T-helper 2 cell treated with Interferon-gamma antibody and Interleukin-4, amounts not matched to agents 5 μg/mL and 100 μg/mL, for 36 hours (primary cell): ENCODE measurements around the gene PPARG.
A peak's percentile ranks its signal among the peaks of the same experiment; 100 is the strongest.
"Not testable (repeated sequence)": the region's sequence is repeated elsewhere in the genome, so short reads cannot be mapped to it uniquely, and the experiment has no call there.

Source experiments
- DNase-seq: peaks from one replicate; pipeline ENCODE4 v3.0.0; 2021; ENCODE audit warnings: low spot score
- H3K27ac Mint-ChIP-seq: one replicate; pipeline ENCODE4 v1.8.0; 2021; ENCODE audit warnings: mild to moderate bottlenecking, mixed read lengths
- H3K27me3 Mint-ChIP-seq: one replicate; pipeline ENCODE4 v1.8.0; 2021; ENCODE audit warnings: low read depth, mixed read lengths
- H3K36me3 Mint-ChIP-seq: one replicate; pipeline ENCODE4 v1.8.0; 2021; ENCODE audit warnings: low read depth, mixed read lengths
- H3K4me1 Mint-ChIP-seq: one replicate; pipeline ENCODE4 v1.8.0; 2021; ENCODE audit warnings: low read depth, mixed read lengths
- H3K4me3 Mint-ChIP-seq: one replicate; pipeline ENCODE4 v1.8.0; 2022; ENCODE audit warnings: mild to moderate bottlenecking, moderate library complexity, mixed read lengths
- H3K9me3 Mint-ChIP-seq: one replicate; pipeline ENCODE4 v1.8.0; 2021; ENCODE audit warnings: mixed read lengths

The PPARG gene

DNA sequence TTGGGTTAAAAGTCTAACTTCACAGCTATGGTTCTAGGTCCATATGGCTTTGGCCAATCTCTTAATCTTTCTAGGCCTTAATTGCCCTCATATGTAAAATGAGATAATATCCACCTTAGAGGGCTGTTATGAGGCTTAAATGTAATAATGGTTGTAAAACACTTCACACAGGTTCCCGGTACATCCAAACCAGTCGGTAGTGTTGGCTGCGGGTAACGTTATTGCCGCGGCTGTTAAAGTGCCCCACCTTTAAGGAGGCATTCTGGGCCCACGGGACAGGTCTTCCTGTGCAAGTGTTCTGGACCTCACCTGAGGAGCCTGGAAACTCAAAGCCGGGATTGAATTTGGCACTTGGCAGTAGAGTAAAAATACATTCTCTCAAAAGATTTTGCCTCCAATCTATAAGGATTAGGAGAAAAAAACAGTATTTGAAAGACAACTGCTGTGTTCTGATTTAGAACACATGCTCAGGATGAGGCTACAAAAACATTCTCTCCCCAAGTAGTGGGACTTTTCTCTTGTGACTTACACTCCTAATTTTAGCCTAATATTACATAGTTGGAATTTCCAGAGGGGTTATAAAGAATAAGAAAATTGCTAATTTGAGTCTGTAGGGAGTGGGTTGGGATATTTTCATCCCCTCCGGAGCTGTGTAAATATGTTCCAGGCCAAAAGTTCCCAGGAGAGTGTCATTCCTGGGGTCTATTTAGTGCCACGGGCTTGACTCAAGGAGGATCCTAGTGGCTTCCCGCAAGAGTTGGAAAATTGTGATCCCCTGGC, 150.5 kb downstream of the PPARG start:
- no peaks in the 10 kb centered on the region for H3K36me3 Mint-ChIP-seq
- DNase-seq, result no peak
- no peak overlapping the region for H3K27ac Mint-ChIP-seq
- no peak overlapping the region for H3K4me3 Mint-ChIP-seq
- no peaks in the 10 kb centered on the region for H3K4me1 Mint-ChIP-seq
- peaks cover 12% of the 10 kb centered on the region for H3K27me3 Mint-ChIP-seq
- H3K9me3 Mint-ChIP-seq, result no peaks in the 10 kb centered on the region

DNA sequence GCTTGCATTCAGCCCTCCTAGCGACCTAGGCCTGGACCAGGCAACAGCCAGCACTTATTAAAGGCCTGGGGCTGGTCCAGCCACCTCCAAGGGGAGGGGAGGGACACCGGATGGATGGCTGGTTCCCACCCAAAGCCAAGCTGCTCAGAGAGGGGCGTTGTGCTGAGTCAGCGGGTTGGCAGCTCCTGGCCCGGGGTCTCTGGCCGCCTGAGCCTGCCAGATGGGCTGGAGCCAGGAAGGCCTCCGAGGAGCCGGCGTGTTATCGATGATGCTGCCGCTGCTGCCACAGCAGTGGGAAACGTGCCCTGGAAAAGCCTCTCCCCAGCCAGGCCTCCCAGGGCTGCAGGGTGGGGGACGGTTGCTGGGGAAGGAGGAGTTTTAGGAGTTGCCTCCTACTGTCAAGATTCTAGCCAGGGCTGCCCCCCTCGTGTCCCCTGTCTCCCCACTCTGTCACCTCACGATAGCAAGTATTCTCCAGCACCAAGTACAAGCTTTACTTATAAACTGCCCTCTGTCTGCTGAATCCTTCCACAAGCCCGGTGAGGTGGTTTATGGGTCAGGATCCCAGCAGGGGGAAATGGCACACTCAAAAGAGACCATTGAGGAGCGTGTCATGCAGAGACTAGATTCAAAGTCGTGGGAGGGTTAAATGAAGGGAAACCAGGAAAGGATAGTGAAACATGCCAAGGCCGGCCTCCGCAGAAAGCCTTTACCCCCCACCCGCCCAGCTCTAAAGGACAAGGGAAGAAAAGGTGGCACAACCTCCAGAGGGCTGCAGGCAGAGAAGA, 152.3 kb downstream of the PPARG start:
- Mint-ChIP-seq H3K27ac (no peak overlapping the region), H3K4me3 (no peak overlapping the region), H3K9me3 (no peaks in the 10 kb centered on the region), H3K4me1 (no peaks in the 10 kb centered on the region), H3K36me3 (no peaks in the 10 kb centered on the region), H3K27me3 (peaks cover 10% of the 10 kb centered on the region)
- no peak for DNase-seq

- no peak overlapping the region for H3K4me3 Mint-ChIP-seq
- no peaks in the 10 kb centered on the region for H3K9me3 Mint-ChIP-seq
- peaks cover 8% of the 10 kb centered on the region for H3K27me3 Mint-ChIP-seq
- H3K36me3 Mint-ChIP-seq, result no peaks in the 10 kb centered on the region
- no peak for DNase-seq
- no peak overlapping the region for H3K27ac Mint-ChIP-seq
- no peaks in the 10 kb centered on the region for H3K4me1 Mint-ChIP-seq
Measured at GRCh38 chr3:12442654-12443501, 154.0 kb downstream of the PPARG start.

DNA sequence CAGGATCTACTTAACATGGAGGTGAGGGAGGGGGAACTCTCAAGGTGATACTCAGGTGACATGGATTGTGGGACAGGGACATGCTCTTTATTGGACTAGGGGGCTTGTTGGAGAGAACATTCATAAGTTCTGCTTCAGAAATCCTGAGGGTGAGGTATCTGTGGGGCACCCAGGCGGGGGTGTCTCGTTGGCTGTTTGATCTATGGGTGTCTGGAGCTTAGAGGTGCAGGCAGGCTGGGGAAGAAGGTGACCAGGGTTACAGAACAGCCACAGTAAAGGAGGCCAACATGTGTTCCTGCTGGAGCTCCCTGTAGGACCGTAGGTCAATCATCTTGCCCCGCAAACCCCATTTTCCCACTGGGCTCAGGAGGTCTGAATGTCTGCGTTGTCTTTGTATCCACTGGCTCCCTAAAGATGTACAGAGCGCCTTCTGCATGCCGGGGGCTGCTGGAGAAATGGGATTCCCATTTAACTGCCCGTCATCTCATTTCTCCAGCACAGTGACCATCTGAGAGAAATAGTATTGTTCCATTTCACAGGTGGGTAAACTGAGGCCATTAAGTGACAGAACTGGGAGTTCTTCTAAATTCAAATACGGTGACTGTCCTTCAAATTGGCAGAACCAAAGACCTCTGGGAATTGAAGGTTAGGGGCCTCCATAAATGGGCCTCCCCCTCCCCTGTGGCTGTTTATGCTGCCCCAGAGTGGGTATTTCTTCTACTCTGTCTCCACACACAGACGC, 155.1 kb downstream of the PPARG start:
- no peak overlapping the region for H3K27ac Mint-ChIP-seq
- no peaks in the 10 kb centered on the region for H3K36me3 Mint-ChIP-seq
- no peak for DNase-seq
- peaks cover 9% of the 10 kb centered on the region for H3K27me3 Mint-ChIP-seq
- no peaks in the 10 kb centered on the region for H3K4me1 Mint-ChIP-seq
- H3K4me3 Mint-ChIP-seq, result no peak overlapping the region
- no peaks in the 10 kb centered on the region for H3K9me3 Mint-ChIP-seq

DNA sequence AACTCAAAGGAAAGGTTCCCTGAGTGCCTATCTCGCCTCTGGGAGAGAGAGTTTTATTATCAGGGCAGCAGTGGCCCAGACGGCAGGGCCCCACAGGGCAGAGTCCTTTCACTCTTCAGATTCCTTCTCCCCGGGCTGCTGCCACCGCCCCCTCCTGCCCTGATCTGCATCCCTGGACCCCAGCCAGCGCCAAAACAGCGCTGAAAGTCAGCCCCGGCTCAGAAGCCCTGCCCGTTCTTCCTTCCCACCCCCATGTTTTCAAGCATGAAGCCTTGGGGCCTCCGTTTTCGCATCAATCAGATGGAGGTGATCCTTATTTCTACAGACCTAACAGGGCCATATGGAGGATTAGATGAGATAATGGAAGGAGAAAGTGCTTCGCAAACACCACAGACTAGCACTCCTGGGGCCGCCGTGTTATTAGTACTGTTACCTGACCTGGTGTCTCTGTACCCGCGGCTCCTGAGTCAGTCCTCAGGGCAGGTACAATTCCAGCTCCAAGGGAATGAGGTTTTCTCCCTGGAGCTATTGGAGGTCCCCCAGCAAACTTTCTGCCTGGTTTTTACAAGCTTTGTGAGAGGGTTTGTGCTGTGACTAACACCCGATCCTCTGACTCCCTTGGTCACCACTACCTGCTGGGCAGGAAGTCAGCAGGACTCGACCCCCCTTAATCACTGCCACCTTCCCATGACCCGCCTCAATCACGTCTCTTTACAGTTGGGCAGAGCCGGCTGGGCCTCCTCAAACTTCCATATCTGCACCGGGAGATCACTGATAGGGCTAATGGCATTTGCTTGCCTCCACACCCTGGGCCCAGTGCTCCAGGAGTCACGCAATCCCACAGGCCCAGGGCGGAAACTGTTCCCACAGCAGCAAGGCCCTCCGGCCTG, 156.0 kb downstream of the PPARG start:
- H3K27ac Mint-ChIP-seq, result no peak overlapping the region

DNA sequence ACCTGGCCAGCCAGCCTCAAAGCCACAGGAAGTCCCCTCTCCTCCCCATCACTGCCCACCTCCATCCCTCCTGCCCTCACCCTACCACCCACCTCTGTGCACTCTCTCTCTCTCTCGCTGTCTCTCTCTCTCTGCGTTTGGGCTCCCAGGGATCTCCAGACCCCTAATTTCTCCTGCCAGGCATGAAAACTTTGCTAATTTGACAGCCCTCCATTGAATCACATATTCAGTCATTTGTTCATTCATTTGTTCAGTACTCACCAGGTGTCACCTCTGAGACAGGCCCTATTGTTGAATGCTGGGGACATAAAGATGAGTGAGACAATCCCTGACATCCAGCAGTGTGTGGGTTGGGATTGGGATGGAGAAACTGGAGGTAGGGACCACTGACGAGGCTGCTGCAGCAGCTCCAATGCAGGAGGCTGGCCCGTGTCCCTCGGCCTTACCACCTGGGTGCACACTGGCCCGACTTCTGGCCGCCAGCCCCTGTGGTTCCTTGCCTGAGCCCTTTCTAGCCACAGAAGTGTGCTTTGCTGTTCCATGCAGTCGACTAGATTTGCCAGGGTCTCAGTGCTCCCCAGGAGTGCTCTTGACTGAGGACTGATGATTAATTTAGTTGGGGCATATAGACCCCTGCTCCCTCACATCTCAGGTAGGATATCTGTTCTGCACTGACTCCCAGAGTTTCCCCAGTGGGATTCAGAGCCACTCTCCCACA, 156.8 kb downstream of the PPARG start:
- Mint-ChIP-seq H3K27ac (no peak overlapping the region), H3K27me3 (peaks cover 9% of the 10 kb centered on the region), H3K4me1 (no peaks in the 10 kb centered on the region), H3K36me3 (no peaks in the 10 kb centered on the region), H3K4me3 (no peak overlapping the region), H3K9me3 (no peaks in the 10 kb centered on the region)
- no peak for DNase-seq

More for the DNA sequence above, 156.0 kb downstream of the PPARG start:
- Mint-ChIP-seq H3K27me3 (peaks cover 9% of the 10 kb centered on the region), H3K36me3 (no peaks in the 10 kb centered on the region), H3K4me3 (no peak overlapping the region), H3K4me1 (no peaks in the 10 kb centered on the region), H3K9me3 (no peaks in the 10 kb centered on the region)
- DNase-seq, result no peak

- no peak for DNase-seq
- H3K4me3 Mint-ChIP-seq, result no peak overlapping the region
- no peak overlapping the region for H3K27ac Mint-ChIP-seq
- no peaks in the 10 kb centered on the region for H3K9me3 Mint-ChIP-seq
- H3K4me1 Mint-ChIP-seq, result no peaks in the 10 kb centered on the region
- H3K27me3 Mint-ChIP-seq, result peaks cover 9% of the 10 kb centered on the region
- H3K36me3 Mint-ChIP-seq, result no peaks in the 10 kb centered on the region
Measured at GRCh38 chr3:12446298-12446697, 157.4 kb downstream of the PPARG start.

GRCh38 chr3:12447075-12447474, 158.2 kb downstream of the PPARG start:
- no peaks in the 10 kb centered on the region for H3K4me1 Mint-ChIP-seq
- H3K27me3 Mint-ChIP-seq, result peaks cover 9% of the 10 kb centered on the region
- DNase-seq, result no peak
- no peak overlapping the region for H3K4me3 Mint-ChIP-seq
- H3K36me3 Mint-ChIP-seq, result no peaks in the 10 kb centered on the region
- no peaks in the 10 kb centered on the region for H3K9me3 Mint-ChIP-seq
- peak overlapping the region; percentile 17 for H3K27ac Mint-ChIP-seq

DNA sequence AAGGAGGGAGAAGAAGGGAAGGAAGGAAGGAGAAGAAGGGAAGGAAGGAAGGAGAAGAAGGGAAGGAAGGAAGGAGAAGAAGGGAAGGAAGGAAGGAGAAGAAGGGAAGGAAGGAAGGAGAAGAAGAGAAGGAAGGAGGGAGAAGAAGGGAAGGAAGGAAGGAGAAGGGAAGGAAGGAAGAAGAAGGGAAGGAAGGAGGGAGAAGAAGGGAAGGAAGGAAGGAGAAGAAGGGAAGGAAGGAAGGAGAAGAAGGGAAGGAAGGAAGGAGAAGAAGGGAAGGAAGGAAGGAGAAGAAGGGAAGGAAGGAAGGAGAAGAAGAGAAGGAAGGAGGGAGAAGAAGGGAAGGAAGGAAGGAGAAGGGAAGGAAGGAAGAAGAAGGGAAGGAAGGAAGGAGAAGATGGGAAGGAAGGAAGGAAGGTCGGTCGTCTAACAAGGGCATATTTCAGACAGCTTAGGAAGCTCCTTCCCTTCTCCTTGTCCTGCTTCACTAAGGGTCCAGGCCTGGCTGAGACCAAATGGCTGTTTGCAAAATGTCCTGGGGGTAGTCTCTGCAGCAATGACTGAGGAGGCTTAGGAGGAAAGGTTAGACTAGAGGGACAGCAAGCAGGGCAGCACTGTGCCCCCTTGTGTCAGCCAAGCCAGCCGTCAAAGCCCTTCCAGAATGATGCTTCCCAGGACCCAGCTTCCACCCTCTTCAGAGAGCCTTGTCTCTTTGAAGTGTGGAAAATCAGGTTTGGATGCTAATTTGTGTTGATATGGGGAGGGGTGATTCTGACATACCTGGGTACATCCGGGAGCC, 159.7 kb downstream of the PPARG start:
- H3K27me3 Mint-ChIP-seq, H3K4me3 Mint-ChIP-seq, H3K9me3 Mint-ChIP-seq, H3K36me3 Mint-ChIP-seq, H3K27ac Mint-ChIP-seq, H3K4me1 Mint-ChIP-seq, DNase-seq: not testable (repeated sequence)

- Mint-ChIP-seq H3K9me3 (no peaks in the 10 kb centered on the region), H3K4me3 (no peak overlapping the region), H3K36me3 (no peaks in the 10 kb centered on the region), H3K27me3 (peaks cover 5% of the 10 kb centered on the region), H3K27ac (no peak overlapping the region), H3K4me1 (no peaks in the 10 kb centered on the region)
- no peak for DNase-seq
Measured at GRCh38 chr3:12449889-12450682, 161.2 kb downstream of the PPARG start.

- H3K27ac Mint-ChIP-seq, result no peak overlapping the region
- H3K27me3 Mint-ChIP-seq, result peaks cover 5% of the 10 kb centered on the region
- DNase-seq, result no peak
- H3K36me3 Mint-ChIP-seq, result no peaks in the 10 kb centered on the region
- no peaks in the 10 kb centered on the region for H3K9me3 Mint-ChIP-seq
- H3K4me1 Mint-ChIP-seq, result no peaks in the 10 kb centered on the region
- no peak overlapping the region for H3K4me3 Mint-ChIP-seq
Measured at GRCh38 chr3:12451481-12451880, 162.6 kb downstream of the PPARG start.
